IPS-NIHi7 (cell line): ENCODE data around the gene SFXN5.

Source experiments
- DNase-seq: peaks from one replicate; pipeline ENCODE4 v3.0.0; 2012; ENCODE audit warnings: mixed read lengths; ENCODE audit errors: extremely low spot score

The SFXN5 gene

DNA sequence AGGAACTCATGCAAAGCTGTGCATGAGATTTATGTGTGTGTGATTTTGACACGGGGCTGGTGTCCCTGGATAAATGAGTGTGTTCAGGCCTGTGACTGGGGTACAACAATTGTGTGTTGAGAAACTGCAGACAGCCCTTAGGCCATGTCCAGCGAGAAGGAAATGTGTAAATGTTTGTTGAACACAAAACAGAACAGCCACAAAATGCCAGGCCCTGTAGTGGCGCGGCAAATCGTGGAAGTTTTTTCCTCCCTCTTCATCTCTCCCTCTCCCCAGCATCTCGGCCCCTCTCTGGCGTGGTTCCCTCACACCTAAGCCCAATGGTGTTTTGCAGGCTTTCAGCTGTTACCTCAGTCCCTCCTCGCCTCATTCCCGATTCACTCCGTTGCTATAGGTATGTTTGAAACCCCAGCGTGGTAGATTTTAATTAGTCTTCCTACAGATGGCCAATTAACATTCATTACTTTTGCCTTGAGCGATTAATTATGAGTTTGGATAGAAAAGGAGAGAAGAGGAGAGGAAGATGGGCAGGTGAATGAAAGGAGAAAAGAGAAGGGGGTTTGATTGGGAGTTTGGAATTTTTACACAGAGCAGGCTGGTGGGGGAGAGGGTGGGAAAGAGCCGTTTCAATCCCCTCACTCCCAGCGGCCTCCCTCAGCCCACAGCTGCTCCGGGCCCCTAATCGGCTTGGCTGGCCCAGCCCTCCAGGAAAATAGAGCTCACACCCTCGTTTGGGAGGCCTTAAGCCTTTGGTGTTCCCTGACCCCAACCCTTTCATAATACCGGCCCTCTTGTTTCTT is 173.5 kb downstream of the SFXN5 start:
- DNase-seq: no peak

DNA sequence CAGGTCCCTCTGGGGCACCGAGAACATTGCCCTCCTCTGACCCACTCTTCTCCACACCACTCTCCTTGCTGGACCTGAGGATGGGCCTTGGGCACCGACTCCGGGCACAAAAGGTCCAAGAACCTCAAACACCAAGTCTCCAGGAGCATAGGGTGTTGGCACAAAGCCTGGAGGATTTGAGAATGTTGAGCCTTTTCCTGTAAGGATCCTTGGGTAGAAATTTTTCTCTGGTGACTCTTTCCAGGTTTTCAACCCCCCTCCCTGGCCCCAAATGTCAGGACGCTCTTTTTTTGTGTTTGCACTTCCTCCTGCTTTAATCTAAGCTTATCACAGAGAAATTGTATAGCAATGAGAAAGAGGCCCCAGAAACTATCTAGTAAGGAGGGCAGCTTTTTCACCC is 175.1 kb downstream of the SFXN5 start:
- no peak for DNase-seq

- DNase-seq: no peak
These were observed 175.7 kb downstream of the SFXN5 start for GRCh38 chr2:72895759-72896281.

GRCh38 chr2:72895154-72895553 is 176.4 kb downstream of the SFXN5 start:
- no peak for DNase-seq

GRCh38 chr2:72894514-72894913 is 177.0 kb downstream of the SFXN5 start:
- no peak for DNase-seq

DNA sequence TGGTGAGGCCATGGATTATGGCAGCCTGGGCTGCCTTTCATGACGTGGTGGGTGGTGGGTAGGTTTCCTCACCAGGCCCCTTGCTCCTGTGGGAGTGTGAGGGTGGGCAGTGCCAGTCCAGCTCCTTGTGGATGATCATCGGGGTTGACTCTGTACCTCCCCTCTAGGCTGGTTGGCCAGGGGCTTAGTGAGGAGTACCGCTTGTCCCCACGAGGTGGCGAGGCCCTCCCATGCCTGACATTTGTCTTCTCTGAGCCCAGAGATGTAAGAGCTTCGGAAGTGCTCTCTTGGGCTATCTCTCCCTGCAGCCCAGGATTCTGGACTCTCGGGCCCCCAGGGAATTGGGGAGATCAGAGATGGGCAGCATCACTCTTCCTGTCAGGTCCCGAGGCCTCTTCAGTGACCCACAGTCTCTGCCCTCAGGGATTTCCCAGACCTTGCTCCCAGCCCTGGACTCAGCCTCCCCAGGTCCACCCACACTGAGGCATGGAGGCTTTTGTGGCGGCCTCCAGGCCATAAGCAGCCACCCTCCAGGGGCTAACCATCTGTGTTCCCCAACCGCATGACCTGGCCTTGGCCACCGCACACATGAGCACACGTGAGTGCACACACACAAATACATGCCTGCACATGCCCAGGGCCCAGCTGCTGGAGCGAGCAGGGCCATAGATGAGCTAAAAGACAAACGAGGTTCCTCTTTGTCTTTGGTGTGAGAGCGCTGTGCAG is 177.8 kb downstream of the SFXN5 start:
- peak; percentile 76 for DNase-seq

DNA sequence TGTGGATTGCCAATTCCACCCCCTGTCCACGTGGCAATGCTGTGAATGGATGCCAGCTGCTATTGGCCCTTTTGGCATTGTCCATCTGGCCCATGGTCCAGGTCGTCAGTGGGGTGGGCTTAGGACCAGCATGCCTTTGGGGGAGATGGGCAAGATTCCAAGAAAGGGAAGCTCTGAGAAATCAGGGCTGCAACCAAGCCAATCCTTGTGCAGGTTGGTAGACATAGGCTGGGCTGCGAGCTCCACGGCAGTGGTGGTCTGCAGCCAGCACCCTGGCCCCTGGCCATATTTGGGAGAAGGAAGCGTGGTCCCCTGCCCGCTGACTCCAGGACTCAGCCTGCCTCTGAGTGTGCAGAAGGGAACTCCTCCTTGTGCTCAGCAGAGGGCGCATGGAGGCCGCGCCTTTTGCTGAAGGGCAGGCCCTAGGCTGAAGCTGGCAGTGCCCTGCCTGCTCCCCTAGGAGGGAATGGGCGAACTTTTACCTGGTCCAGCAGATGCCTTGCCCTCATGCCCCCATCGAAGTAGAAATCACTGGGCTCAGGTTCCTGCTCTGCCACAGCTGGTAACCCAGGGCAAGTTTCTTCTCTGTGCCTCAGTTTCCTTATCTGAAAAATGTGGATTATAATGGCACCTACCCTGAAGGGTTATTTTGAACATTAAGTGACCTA is 178.9 kb downstream of the SFXN5 start:
- DNase-seq: peak; percentile 72
